Stimulated activated CD4-positive, alpha-beta T cell treated with anti-CD3 and anti-CD28 coated beads, Interleukin-12 subunit alpha, Interleukin-12 subunit beta, amount 100 ng/mL, for 48 hours (primary cell): ENCODE data around the gene SUN2.

ENCODE experiments used
- DNase-seq, 3 donors: peaks; one replicate each; pipeline ENCODE4 v3.0.0-alpha.2; 2020; ENCODE audit warnings: low read depth in 2 of 3, low spot score in 1 of 3

Gene SUN2

GRCh38 chr22:38737302-38738060 is 18.3 kb downstream of the SUN2 start:
- DNase-seq, result no peak

- DNase-seq, result no peak
These were observed 19.6 kb downstream of the SUN2 start for GRCh38 chr22:38736257-38736570.

- no peak for DNase-seq
These were observed 20.1 kb downstream of the SUN2 start for GRCh38 chr22:38735465-38736256.

- DNase-seq, result no peak
These were observed 20.7 kb downstream of the SUN2 start for GRCh38 chr22:38735126-38735464.

GRCh38 chr22:38734421-38735100 is 21.2 kb downstream of the SUN2 start:
- no peak for DNase-seq

- DNase-seq, result no peak
These were observed 21.9 kb downstream of the SUN2 start for GRCh38 chr22:38733724-38734381.

- DNase-seq, result no peak
These were observed 22.5 kb downstream of the SUN2 start for GRCh38 chr22:38733329-38733723.

GRCh38 chr22:38732251-38732815 is 23.5 kb downstream of the SUN2 start:
- no peak for DNase-seq

- DNase-seq, result no peak
These were observed 24.1 kb downstream of the SUN2 start for GRCh38 chr22:38731703-38732161.

GRCh38 chr22:38730411-38730871 is 25.4 kb downstream of the SUN2 start:
- DNase-seq, result no peak

- DNase-seq, result no peak
These were observed 25.9 kb downstream of the SUN2 start for GRCh38 chr22:38729946-38730345.

GRCh38 chr22:38728871-38729796 is 26.7 kb downstream of the SUN2 start:
- DNase-seq, result no peak

GRCh38 chr22:38727530-38728451 is 28.0 kb downstream of the SUN2 start:
- no peak for DNase-seq

- DNase-seq, result no peak
These were observed 28.7 kb downstream of the SUN2 start for GRCh38 chr22:38727123-38727522.

- no peak for DNase-seq
These were observed 29.7 kb downstream of the SUN2 start for GRCh38 chr22:38725900-38726655.

- no peak for DNase-seq
These were observed 30.7 kb downstream of the SUN2 start for GRCh38 chr22:38724926-38725571.

- DNase-seq, result no peak
These were observed 31.6 kb downstream of the SUN2 start for GRCh38 chr22:38724176-38724575.

GRCh38 chr22:38721551-38721950 is 34.2 kb downstream of the SUN2 start:
- DNase-seq, result no peak
